A549 (cell line): Measurements from ENCODE around the gene DENND5A.
"Not testable (repeated sequence)": the region's sequence is repeated elsewhere in the genome, so short reads cannot be mapped to it uniquely, and the experiment has no call there.

Experiments
- ELK1 ChIP-seq: fragments of 150-350 bp; IDR thresholded peaks from 2 replicates; pipeline ENCODE4 v1.6.1; 2014; ENCODE audit warnings: low read depth, mild to moderate bottlenecking, low read length
- REST ChIP-seq: fragments of 200-600 bp; sonication (generic); IDR thresholded peaks from 2 replicates; pipeline ENCODE4 v1.6.1; 2016; ENCODE audit warnings: antibody characterized with exemption, mild to moderate bottlenecking, moderate library complexity

GRCh38 chr11:9098455-9098854 is 166.7 kb downstream of the DENND5A start:
- TF ChIP-seq ELK1, REST: not testable (repeated sequence)
